WTC11 (cell line): ENCODE results near the gene FOXD3. TPM values are rescaled to one million over a fixed set of nuclear protein-coding genes. Genes with fewer than 3 reads are reported as not detected.

Experiments used
- ATAC-seq: fragments of 200-7000 bp; cut with Tn5 transposase; 2 replicates; pipeline ENCODE4 v1.10.0; 2021; ENCODE audit warnings: mild to moderate bottlenecking, moderate library complexity
- CTCF ChIA-PET: fragments of 300-600 bp; sonication (Branson Sonifier 250); formaldehyde crosslinking; loops from one replicate; lab custom pipeline; 2021; ENCODE audit warnings: antibody characterized with exemption; lab: Charles Lee
- POLR2A ChIA-PET: fragments of 350-600 bp; sonication (Branson Sonifier 250); formaldehyde crosslinking; loops from one replicate; lab custom pipeline; 2021; ENCODE audit warnings: antibody characterized with exemption; lab: Charles Lee
- DNase-seq: peaks from one replicate; pipeline ENCODE4 v3.0.0; 2021; ENCODE audit warnings: low spot score
- H3K27ac Mint-ChIP-seq: 2 replicates; pipeline ENCODE4 v1.8.0; 2021; ENCODE audit warnings: mixed read lengths
- H3K27me3 Mint-ChIP-seq: 2 replicates; pipeline ENCODE4 v1.8.0; 2021; ENCODE audit warnings: low read depth, mild to moderate bottlenecking, moderate library complexity, mixed read lengths
- H3K36me3 Mint-ChIP-seq: 2 replicates; pipeline ENCODE4 v1.8.0; 2021; ENCODE audit warnings: mixed read lengths
- H3K4me1 Mint-ChIP-seq: 2 replicates; pipeline ENCODE4 v1.8.0; 2022; ENCODE audit warnings: mixed read lengths
- H3K4me3 Mint-ChIP-seq: 2 replicates; pipeline ENCODE4 v1.8.0; 2021; ENCODE audit warnings: mild to moderate bottlenecking, moderate library complexity, mixed read lengths
- H3K9me3 Mint-ChIP-seq: 2 replicates; pipeline ENCODE4 v1.8.0; 2021; ENCODE audit warnings: mixed read lengths
- E2F5 ChIP-seq: sonication (generic); formaldehyde crosslinking; IDR thresholded peaks from 2 replicates; pipeline ENCODE4 v1.8.1; 2022; ENCODE audit warnings: mild to moderate bottlenecking, moderate library complexity, missing genetic modification reagents
- ELF4 ChIP-seq: sonication (generic); formaldehyde crosslinking; IDR thresholded peaks from 2 replicates; pipeline ENCODE4 v1.8.1; 2022; ENCODE audit warnings: low read depth, mild to moderate bottlenecking, moderate library complexity, missing genetic modification reagents
- FOXJ3 ChIP-seq: sonication (generic); formaldehyde crosslinking; IDR thresholded peaks from 2 replicates; pipeline ENCODE4 v1.9.0; 2021; ENCODE audit warnings: missing genetic modification reagents, mild to moderate bottlenecking, borderline replicate concordance
- FOXK1 ChIP-seq: sonication (generic); formaldehyde crosslinking; IDR thresholded peaks from 2 replicates; pipeline ENCODE4 v1.8.0; 2022; ENCODE audit warnings: mild to moderate bottlenecking, moderate library complexity, missing genetic modification reagents
- FOXP4 ChIP-seq: sonication (generic); formaldehyde crosslinking; IDR thresholded peaks from 2 replicates; pipeline ENCODE4 v1.8.0; 2022; ENCODE audit warnings: mild to moderate bottlenecking, missing genetic modification reagents
- IRF1 ChIP-seq: sonication (generic); formaldehyde crosslinking; IDR thresholded peaks from 2 replicates; pipeline ENCODE4 v1.8.0; 2023; ENCODE audit warnings: missing genetic modification reagents
- IRF2 ChIP-seq: sonication (generic); formaldehyde crosslinking; IDR thresholded peaks from 2 replicates; pipeline ENCODE4 v1.8.0; 2022; ENCODE audit warnings: low read depth, missing genetic modification reagents, borderline replicate concordance
- MLX ChIP-seq: sonication (generic); formaldehyde crosslinking; IDR thresholded peaks from 2 replicates; pipeline ENCODE4 v1.8.1; 2023; ENCODE audit warnings: mild to moderate bottlenecking, missing genetic modification reagents, moderate library complexity
- STAT6 ChIP-seq: sonication (generic); formaldehyde crosslinking; conservative IDR thresholded peaks from 2 replicates; pipeline ENCODE4 v1.8.1; 2023; ENCODE audit warnings: mild to moderate bottlenecking, low read depth, missing genetic modification reagents, moderate library complexity
- TEAD4 ChIP-seq: sonication (generic); formaldehyde crosslinking; IDR thresholded peaks from 2 replicates; pipeline ENCODE4 v1.8.0; 2022; ENCODE audit warnings: mild to moderate bottlenecking, missing genetic modification reagents
- ZMAT4 ChIP-seq: fragments of 250-450 bp; sonication (Bioruptor Pico); IDR thresholded peaks from 2 replicates; pipeline ENCODE4 v1.9.0; 2021; ENCODE audit warnings: mild to moderate bottlenecking
- ZNF121 ChIP-seq: sonication (generic); formaldehyde crosslinking; IDR thresholded peaks from 2 replicates; pipeline ENCODE4 v1.8.0; 2023; ENCODE audit warnings: missing genetic modification reagents
- ZNF219 ChIP-seq: sonication (generic); formaldehyde crosslinking; IDR thresholded peaks from 2 replicates; pipeline ENCODE4 v1.8.0; 2023; ENCODE audit warnings: missing genetic modification reagents, mild to moderate bottlenecking, borderline replicate concordance
- ZNF532 ChIP-seq: fragments of 250-450 bp; sonication (Bioruptor Pico); IDR thresholded peaks from 2 replicates; pipeline ENCODE4 v1.9.0; 2021; ENCODE audit warnings: mild to moderate bottlenecking, borderline replicate concordance
- ZNF671 ChIP-seq: fragments of 250-450 bp; sonication (Bioruptor Pico); IDR thresholded peaks from 2 replicates; pipeline ENCODE4 v1.8.0; 2021; ENCODE audit warnings: mild to moderate bottlenecking
- ZSCAN18 ChIP-seq: fragments of 250-450 bp; sonication (Bioruptor Pico); IDR thresholded peaks from 2 replicates; pipeline ENCODE4 v2.1.2; 2022; ENCODE audit warnings: mild to moderate bottlenecking, moderate library complexity
- total RNA-seq: library from RNA; stranded (reverse); gene quantifications from 3 replicates; pipeline ENCODE4 v1.2.3, GENCODE V29; 2021

Gene FOXD3
- total RNA-seq, 1 experiment from 2014 or later = 27.5 TPM

GRCh38 chr1:63362578-63362977, 40.2 kb downstream of the FOXD3 start:
- Mint-ChIP-seq H3K27ac (no peak overlapping the region), H3K36me3 (peaks cover 3% of the 10 kb centered on the region), H3K4me1 (peaks cover 28% of the 10 kb centered on the region), H3K4me3 (no peak overlapping the region)
- DNase-seq = no peak
- CTCF ChIA-PET = no interaction called here
- no peak for TF ChIP-seq IRF1 (CRISPR knock-in tag)
- no peak for TF ChIP-seq ZMAT4 (CRISPR knock-in tag)
- no peak for TF ChIP-seq IRF2 (CRISPR knock-in tag)
- TF ChIP-seq ZSCAN18 (CRISPR knock-in tag) = no peak
- TF ChIP-seq ELF4 (CRISPR knock-in tag) = no peak
- no peak for TF ChIP-seq FOXP4 (CRISPR knock-in tag)
- TF ChIP-seq E2F5 = no peak
- no peak for TF ChIP-seq TEAD4 (CRISPR knock-in tag)
- no peak for TF ChIP-seq FOXJ3 (CRISPR knock-in tag)
- no peak for TF ChIP-seq ZNF219 (CRISPR knock-in tag)
- no peak for TF ChIP-seq STAT6
- TF ChIP-seq ZNF532 (CRISPR knock-in tag) = no peak
- TF ChIP-seq, all 79 proteins: peak for 0
- peaks cover 10% of the 10 kb centered on the region for H3K9me3 Mint-ChIP-seq
- peaks cover 12% of the 10 kb centered on the region for H3K27me3 Mint-ChIP-seq
- POLR2A ChIA-PET = no interaction called here
- ATAC-seq = no peak

GRCh38 chr1:63363014-63363413, 40.6 kb downstream of the FOXD3 start:
- Mint-ChIP-seq H3K9me3 (peaks cover 10% of the 10 kb centered on the region), H3K27me3 (peaks cover 12% of the 10 kb centered on the region), H3K4me1 (peaks cover 31% of the 10 kb centered on the region), H3K4me3 (no peak overlapping the region), H3K36me3 (peaks cover 3% of the 10 kb centered on the region), H3K27ac (no peak overlapping the region)
- no peak for TF ChIP-seq ZNF671 (CRISPR knock-in tag)
- no peak for TF ChIP-seq MLX (CRISPR knock-in tag)
- no peak for TF ChIP-seq FOXK1
- no peak for TF ChIP-seq E2F5
- TF ChIP-seq STAT6 = no peak
- TF ChIP-seq ZNF121 (CRISPR knock-in tag) = no peak
- ChIA-PET POLR2A (no interaction called here), CTCF (no interaction called here)
- DNase-seq = no peak
- no peak for ATAC-seq
